ENCODE results near the gene MARCHF6. TPM values are rescaled to one million over a fixed set of nuclear protein-coding genes. Genes with fewer than 3 reads are reported as not detected.

MARCHF6 gene
- total and polyA plus RNA-seq, 2 donors (not counting 1 experiment from before 2014, with no cell fraction given), result 69.0 to 201 TPM

DNA sequence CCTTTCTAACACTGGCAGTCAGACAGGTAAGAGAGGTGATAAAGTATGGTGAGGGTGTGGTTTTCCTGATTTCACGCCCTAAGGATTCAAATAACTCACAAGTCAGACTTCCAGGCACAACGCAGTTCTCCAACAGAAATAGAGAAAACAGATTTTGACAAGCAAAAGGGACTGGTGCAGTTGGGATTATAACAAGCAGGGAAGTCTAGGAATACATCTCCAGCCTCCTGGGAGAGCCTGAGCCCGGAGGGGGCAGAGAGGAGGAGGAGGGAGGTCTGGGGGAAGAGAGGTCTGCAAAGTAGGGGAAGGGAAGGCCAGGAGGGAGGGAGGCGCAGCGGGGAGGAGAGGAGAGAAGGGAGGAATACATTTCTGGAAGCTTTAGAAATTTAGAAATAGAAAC is 47.4 kb upstream of the MARCHF6 start:
- H3K9me3 Mint-ChIP-seq (ENCODE audit: insufficient read depth), result no peaks in the 10 kb centered on the region
- no peak overlapping the region for H3K27ac Mint-ChIP-seq
- H3K27me3 ChIP-seq (replicated peaks in 1 of 4; ENCODE audit: control extremely low read depth in 1 of 4, control insufficient read depth in 3 of 4, insufficient read depth in 4 of 4, low read length in 3 of 4), result peaks cover 0 to 27% (median 15%) of the 10 kb centered on the region in 4 experiments
- H3K9me3 ChIP-seq (ENCODE audit: control extremely low read depth in 1 of 3, control insufficient read depth in 2 of 3, insufficient read depth in 1 of 3, low read length in 2 of 3), result no peaks in the 10 kb centered on the region
- DNase-seq, result no peak
- no peak overlapping the region for H3K27ac ChIP-seq (ENCODE audit: low read length in 2 of 2)
- H3K4me2 ChIP-seq (replicated peaks; ENCODE audit: low read depth, low read length, poor library complexity, severe bottlenecking), result no peak overlapping the region
- H3K27me3 Mint-ChIP-seq, result peaks cover 39% of the 10 kb centered on the region
- H3K36me3 ChIP-seq (replicated peaks in 1 of 2; ENCODE audit: control extremely low read depth in 1 of 2, control insufficient read depth in 1 of 2, extremely low read depth in 1 of 2, insufficient read depth in 2 of 2, low read length in 1 of 2), result no peaks in the 10 kb centered on the region
- no peak overlapping the region for H3K9ac ChIP-seq (ENCODE audit: low read length)
- H3K4me3 Mint-ChIP-seq, result peak overlapping the region; percentile 14
- ChIA-PET CTCF (no interaction called here), POLR2A (no interaction called here)
- peaks cover 6% of the 10 kb centered on the region for H3K4me1 Mint-ChIP-seq
- TF ChIP-seq, protein P1, sequence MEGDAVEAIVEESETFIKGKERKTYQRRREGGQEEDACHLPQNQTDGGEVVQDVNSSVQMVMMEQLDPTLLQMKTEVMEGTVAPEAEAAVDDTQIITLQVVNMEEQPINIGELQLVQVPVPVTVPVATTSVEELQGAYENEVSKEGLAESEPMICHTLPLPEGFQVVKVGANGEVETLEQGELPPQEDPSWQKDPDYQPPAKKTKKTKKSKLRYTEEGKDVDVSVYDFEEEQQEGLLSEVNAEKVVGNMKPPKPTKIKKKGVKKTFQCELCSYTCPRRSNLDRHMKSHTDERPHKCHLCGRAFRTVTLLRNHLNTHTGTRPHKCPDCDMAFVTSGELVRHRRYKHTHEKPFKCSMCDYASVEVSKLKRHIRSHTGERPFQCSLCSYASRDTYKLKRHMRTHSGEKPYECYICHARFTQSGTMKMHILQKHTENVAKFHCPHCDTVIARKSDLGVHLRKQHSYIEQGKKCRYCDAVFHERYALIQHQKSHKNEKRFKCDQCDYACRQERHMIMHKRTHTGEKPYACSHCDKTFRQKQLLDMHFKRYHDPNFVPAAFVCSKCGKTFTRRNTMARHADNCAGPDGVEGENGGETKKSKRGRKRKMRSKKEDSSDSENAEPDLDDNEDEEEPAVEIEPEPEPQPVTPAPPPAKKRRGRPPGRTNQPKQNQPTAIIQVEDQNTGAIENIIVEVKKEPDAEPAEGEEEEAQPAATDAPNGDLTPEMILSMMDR (IDR thresholded peaks at IDR 0.05), result no peak
- no peak for TF ChIP-seq EZH2 (IDR thresholded peaks at IDR 0.05; ENCODE audit: borderline replicate concordance, insufficient read depth, low read depth, low read length, poor library complexity, severe bottlenecking)
- ATAC-seq (ENCODE audit: low read depth), result no peak
- H3K79me2 ChIP-seq (ENCODE audit: control insufficient read depth, insufficient read depth, low read length), result no peaks in the 10 kb centered on the region
- intact Hi-C loops (cut with micrococcal nuclease), result no loop called here
- WGBS (ENCODE audit: insufficient coverage), result 92% methylated on average over 1 of the region's 5 CpGs
- peaks cover 3 to 5% of the 10 kb centered on the region in 2 donors for H3K4me1 ChIP-seq (ENCODE audit: control insufficient read depth in 2 of 2, insufficient read depth in 2 of 2, low read length in 2 of 2)
- H4K20me1 ChIP-seq (ENCODE audit: control insufficient read depth, insufficient read depth, low read length, poor library complexity, severe bottlenecking), result no peaks in the 10 kb centered on the region
- H3K4me3 ChIP-seq (ENCODE audit: control extremely low read depth in 1 of 5, extremely low read depth in 1 of 5, insufficient read depth in 1 of 5, low read depth in 2 of 5, low read length in 4 of 5), result no peak overlapping the region
- no peak overlapping the region for H2AFZ ChIP-seq (ENCODE audit: insufficient read depth, low read depth, low read length, poor library complexity, severe bottlenecking)

DNA sequence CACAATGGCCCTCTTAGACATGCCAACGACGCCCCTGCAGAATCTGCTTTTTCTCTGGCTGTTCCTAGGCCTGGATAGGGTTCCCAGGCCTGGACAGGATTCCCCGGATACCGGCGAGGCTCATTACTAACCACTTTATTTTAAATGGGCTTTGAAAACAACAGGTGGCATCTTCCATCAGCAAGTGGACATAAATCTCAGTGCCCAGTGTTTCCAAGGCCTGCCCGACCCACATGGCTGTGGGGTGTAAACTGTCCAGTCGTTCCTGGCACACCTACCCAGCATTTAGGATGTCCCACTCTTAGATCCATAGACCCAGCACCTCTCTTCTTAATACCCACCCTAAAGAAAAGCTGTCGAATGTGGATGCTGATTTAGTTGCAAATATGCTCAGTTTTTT is 46.7 kb upstream of the MARCHF6 start:
- H4K20me1 ChIP-seq (ENCODE audit: control insufficient read depth, insufficient read depth, low read length, poor library complexity, severe bottlenecking), result no peaks in the 10 kb centered on the region
- ChIA-PET POLR2A (no interaction called here), CTCF (no interaction called here)
- H3K36me3 ChIP-seq (replicated peaks in 1 of 2; ENCODE audit: control extremely low read depth in 1 of 2, control insufficient read depth in 1 of 2, extremely low read depth in 1 of 2, insufficient read depth in 2 of 2, low read length in 1 of 2), result no peaks in the 10 kb centered on the region
- ATAC-seq (ENCODE audit: low read depth), result no peak
- H3K9me3 ChIP-seq (ENCODE audit: control extremely low read depth in 1 of 3, control insufficient read depth in 2 of 3, insufficient read depth in 1 of 3, low read length in 2 of 3), result no peaks in the 10 kb centered on the region
- TF ChIP-seq, protein P1 (IDR thresholded peaks at IDR 0.05), result no peak
- Mint-ChIP-seq H3K9me3 (ENCODE audit: insufficient read depth) (no peaks in the 10 kb centered on the region), H3K4me3 (peak overlapping the region; percentile 88), H3K27ac (no peak overlapping the region), H3K27me3 (peaks cover 43% of the 10 kb centered on the region), H3K4me1 (peaks cover 6% of the 10 kb centered on the region)
- H2AFZ ChIP-seq (ENCODE audit: insufficient read depth, low read depth, low read length, poor library complexity, severe bottlenecking), result no peak overlapping the region
- H3K4me3 ChIP-seq (ENCODE audit: control extremely low read depth in 1 of 5, extremely low read depth in 1 of 5, insufficient read depth in 1 of 5, low read depth in 2 of 5, low read length in 4 of 5), result peak overlapping the region in 1 of 5 experiments; percentile 72
- no peak overlapping the region for H3K27ac ChIP-seq (ENCODE audit: low read length in 2 of 2)
- peak overlapping the region; percentile 96 for H3K4me2 ChIP-seq (replicated peaks; ENCODE audit: low read depth, low read length, poor library complexity, severe bottlenecking)
- 93% methylated on average over 6 of the region's 8 CpGs for WGBS (ENCODE audit: insufficient coverage)
- peaks cover 3 to 5% of the 10 kb centered on the region in 2 donors for H3K4me1 ChIP-seq (ENCODE audit: control insufficient read depth in 2 of 2, insufficient read depth in 2 of 2, low read length in 2 of 2)
- no peak for DNase-seq
- peaks cover 0 to 27% (median 15%) of the 10 kb centered on the region in 4 experiments for H3K27me3 ChIP-seq (replicated peaks in 1 of 4; ENCODE audit: control extremely low read depth in 1 of 4, control insufficient read depth in 3 of 4, insufficient read depth in 4 of 4, low read length in 3 of 4)
- no peaks in the 10 kb centered on the region for H3K79me2 ChIP-seq (ENCODE audit: control insufficient read depth, insufficient read depth, low read length)
- no peak overlapping the region for H3K9ac ChIP-seq (ENCODE audit: low read length)
- intact Hi-C loops (cut with micrococcal nuclease), result no loop called here
